Motor neuron (in vitro differentiated cells): ENCODE data around the gene PBRM1. TPM values are rescaled to one million over a fixed set of nuclear protein-coding genes. Genes with fewer than 3 reads are reported as not detected.

Experiments
- ATAC-seq, 8 experiments: fragments of 200-7000 bp; cut with Tn5 transposase; replicated peaks in 6 of 8; 2 replicates each; pipeline ENCODE4 v1.8.0; 2021; ENCODE audit warnings: mild to moderate bottlenecking in 8 of 8, moderate library complexity in 8 of 8
- H3K27ac ChIP-seq, 2 donors: fragments of 250-450 bp; sonication (Bioruptor Pico); 2 replicates each; pipeline ENCODE4 v1.9.0; 2021; ENCODE audit warnings: antibody characterized with exemption in 2 of 2, mild to moderate bottlenecking in 2 of 2, moderate library complexity in 1 of 2
- H3K4me1 ChIP-seq, 2 donors: fragments of 250-450 bp; sonication (Bioruptor Pico); replicated peaks in 1 of 2; 2 replicates each; pipeline ENCODE4 v1.6.1; 2021; ENCODE audit warnings: antibody characterized with exemption in 2 of 2, mild to moderate bottlenecking in 2 of 2, moderate library complexity in 1 of 2
- H3K4me3 ChIP-seq, 5 donors: fragments of 250-450 bp; sonication (Bioruptor Pico); 2 replicates each; pipeline ENCODE4 v1.9.0; 2021; ENCODE audit warnings: antibody characterized with exemption in 5 of 5, mild to moderate bottlenecking in 5 of 5, moderate library complexity in 4 of 5
- WGBS, 10 experiments: fragments of 450-650 bp; shearing (Covaris generic); methylation state at CpG; one replicate each; pipeline ENCODE4 v1.0.0; 2022; 5-methylcytosine and 5-hydroxymethylcytosine counted together
- in situ Hi-C, 9 experiments: fragments of 400-800 bp; cut with MboI; loops; one replicate each; pipeline ENCODE4 v1.15.0; 2021; ENCODE audit warnings: low sequenced_read_pairs in 9 of 9, low pct_unique_long_range_greater_than_20kb in 2 of 9; ENCODE audit not compliant: unreplicated experiment in 9 of 9
- total RNA-seq, 8 experiments: library from RNA; unstranded; fragments of 300-600 nt; gene quantifications; 2 replicates each; pipeline versions ENCODE4 v1.2.3 to v1.2.4, GENCODE V29; 2022

PBRM1 gene
- total RNA-seq, 8 experiments from 2014 or later, result 27.2 to 100 (median 66.9) TPM

DNA sequence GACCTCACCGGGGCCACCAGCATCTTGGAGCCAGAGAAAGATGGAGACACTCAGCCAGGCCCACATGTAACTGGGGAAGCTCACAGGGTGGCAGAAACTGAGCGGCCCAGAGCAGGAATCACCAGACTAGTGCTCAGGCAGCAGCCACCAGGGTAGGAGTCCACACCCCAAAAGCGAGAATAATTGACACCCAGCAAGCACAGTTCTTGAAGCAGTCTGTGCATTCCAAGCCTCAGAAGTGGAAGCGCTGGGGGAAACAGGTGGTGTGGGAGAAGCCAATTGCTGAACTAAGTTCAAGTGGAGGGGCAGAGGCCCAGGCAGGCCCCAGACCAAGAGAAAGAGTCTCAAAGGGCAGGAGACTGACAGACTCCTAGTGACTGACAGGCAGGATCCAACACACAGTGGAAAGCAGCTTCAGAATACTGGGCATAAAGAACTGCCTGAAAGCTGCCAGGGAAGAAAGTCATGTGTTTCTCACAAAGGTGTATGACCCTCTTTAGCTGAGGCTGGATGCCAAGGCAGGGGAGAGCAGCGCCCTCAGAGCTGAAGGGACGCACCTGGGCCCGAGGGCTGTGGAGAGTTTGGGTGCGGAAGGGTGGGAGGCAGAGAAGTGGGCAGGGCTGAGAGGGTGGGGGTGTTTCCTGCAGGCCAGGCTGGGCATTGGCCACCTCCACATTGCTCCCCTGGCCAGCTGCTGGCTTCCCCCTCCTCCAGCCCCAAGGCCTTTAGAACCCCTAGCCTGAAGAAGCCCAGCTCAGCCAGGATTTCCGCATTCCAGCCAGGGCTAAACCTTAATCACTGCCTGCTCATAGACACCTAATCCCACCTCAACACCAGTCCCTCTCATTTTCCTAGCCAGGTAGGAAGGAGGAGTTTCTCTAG lies 159.8 kb downstream of the PBRM1 start:
- ATAC-seq, result peak in 2 of 8 experiments; percentile 31 to 41
- 80 to 100% (median 95%) methylated on average over 1 to 6 of the region's 9 CpGs; no CpG with 5 or more reads in 4 of the 10 experiments for WGBS, 10 experiments
- Histone ChIP-seq H3K4me3 (no peak overlapping the region), H3K4me1 (peaks cover 0 to under 1% of the 10 kb centered on the region in 2 donors), H3K27ac (no peak overlapping the region)
- in situ Hi-C loops, result no loop called here

DNA sequence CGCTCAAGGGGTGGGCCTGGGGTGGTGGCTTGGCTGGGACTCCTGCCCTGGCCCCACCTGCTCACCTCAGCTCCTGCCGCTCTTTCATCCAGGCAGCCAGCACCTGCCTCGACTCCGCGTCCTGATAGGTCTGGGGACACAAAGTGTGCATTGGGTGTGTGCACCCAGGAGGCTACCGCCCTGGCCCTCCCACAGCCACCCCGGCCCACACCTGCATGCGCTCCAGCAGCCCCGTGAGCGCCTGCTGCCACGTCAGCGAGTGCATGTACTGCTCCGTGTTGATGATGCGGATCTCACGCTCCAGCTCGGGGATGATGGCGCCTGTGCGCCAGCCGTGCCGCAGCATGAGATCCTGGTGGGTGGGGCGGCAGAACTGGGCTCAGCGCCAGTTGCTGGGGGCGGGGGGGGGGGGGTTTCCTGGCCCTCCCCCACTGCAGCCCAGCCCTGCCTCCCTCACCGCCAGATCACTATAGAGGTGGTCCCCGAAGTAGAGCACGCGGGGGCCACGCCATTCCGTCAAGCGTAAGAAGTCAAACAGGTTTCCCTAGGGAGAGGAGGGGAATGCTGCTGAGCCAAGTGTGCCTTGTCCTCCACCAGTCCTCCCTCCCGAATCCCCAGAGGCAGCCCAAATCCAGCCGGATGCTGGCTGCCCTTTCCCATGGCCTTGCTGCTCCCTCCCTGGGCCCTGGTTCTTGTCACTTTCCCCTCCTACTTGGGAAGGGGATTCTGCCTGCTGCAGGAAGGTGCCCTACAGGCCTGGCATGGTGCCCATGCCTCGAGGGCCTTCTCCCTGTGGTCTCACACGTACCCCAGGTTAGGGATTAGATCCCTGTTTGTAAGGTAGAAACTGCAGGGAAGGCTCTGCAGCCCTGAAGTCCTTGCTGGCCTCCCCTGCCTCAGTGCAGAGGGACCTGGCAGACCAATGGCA lies 160.7 kb downstream of the PBRM1 start:
- peak in 1 of 8 experiments; percentile 13 for ATAC-seq
- 60 to 100% (median 80%) methylated on average over 1 to 3 of the region's 34 CpGs; no CpG with 5 or more reads in 5 of the 10 experiments for WGBS, 10 experiments
- in situ Hi-C loops, result no loop called here

DNA sequence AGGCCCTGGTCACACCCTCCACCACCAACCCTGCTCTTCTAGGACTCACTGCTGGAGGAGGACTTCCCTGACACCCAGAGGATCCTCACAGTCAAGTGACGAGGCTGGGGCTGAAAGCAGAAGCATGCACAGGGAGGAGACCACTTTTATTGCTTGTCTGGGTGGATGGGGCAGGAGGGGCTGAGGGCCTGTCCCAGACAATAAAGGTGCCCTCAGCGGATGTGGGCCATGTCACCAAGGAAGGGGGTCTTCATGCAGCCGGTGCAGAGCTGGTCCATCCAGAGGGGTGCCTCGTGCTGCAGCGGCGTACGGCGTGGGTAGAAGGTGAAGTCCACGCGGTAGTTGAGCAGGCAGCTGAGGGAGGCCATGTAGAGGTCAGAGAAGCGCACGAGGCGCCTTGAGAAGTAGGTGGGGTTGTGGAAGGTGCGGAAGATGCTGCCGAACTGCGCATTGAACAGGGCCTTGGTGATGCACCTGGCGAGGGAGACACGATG lies 161.4 kb downstream of the PBRM1 start:
- peak in 2 of 8 experiments; percentile 2 to 4 for ATAC-seq
- no peaks in the 10 kb centered on the region for H3K4me1 ChIP-seq
- in situ Hi-C loops, result no loop called here
- WGBS, 10 experiments, result 88 to 100% (median 96%) methylated on average over 3 to 11 of the region's 18 CpGs; no CpG with 5 or more reads in 5 of the 10 experiments
- no peak overlapping the region for H3K27ac ChIP-seq
- no peak overlapping the region for H3K4me3 ChIP-seq

More for the DNA sequence above, 160.7 kb downstream of the PBRM1 start:
- Histone ChIP-seq H3K4me3 (no peak overlapping the region), H3K4me1 (no peaks in the 10 kb centered on the region), H3K27ac (no peak overlapping the region)

DNA sequence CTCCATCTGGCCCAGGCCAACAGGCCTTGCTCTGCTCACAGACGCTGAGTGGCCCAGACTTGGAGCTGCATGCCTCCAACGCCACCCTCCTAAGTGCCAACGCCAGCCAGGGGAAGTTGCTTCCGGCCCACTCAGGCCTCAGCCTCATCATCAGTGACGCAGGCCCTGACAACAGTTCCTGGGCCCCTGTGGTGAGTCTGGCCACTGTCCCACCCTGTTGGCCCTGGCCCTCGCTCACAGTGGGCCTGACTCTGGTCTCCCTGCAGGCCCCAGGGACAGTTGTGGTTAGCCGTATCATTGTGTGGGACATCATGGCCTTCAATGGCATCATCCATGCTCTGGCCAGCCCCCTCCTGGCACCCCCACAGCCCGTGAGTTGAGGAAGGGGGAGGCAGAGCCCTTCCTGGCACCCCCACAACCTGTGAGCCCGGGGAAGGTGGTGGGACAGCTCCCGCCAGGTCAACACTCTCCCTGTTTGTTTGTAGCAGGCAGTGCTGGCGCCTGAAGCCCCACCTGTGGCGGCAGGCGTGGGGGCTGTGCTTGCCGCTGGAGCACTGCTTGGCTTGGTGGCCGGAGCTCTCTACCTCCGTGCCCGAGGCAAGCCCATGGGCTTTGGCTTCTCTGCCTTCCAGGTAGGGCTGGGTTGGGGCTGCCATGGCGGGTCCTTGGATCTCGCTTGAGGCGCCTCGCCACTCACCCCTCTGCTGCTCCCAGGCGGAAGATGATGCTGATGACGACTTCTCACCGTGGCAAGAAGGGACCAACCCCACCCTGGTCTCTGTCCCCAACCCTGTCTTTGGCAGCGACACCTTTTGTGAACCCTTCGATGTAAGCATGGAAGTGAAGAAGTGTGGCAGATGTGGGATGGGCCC lies 162.1 kb downstream of the PBRM1 start:
- Histone ChIP-seq H3K4me3 (no peak overlapping the region), H3K27ac (no peak overlapping the region), H3K4me1 (no peaks in the 10 kb centered on the region)
- 67 to 100% (median 87%) methylated on average over 2 to 9 of the region's 26 CpGs; no CpG with 5 or more reads in 5 of the 10 experiments for WGBS, 10 experiments
- in situ Hi-C loops, result no loop called here
- ATAC-seq, result no peak

DNA sequence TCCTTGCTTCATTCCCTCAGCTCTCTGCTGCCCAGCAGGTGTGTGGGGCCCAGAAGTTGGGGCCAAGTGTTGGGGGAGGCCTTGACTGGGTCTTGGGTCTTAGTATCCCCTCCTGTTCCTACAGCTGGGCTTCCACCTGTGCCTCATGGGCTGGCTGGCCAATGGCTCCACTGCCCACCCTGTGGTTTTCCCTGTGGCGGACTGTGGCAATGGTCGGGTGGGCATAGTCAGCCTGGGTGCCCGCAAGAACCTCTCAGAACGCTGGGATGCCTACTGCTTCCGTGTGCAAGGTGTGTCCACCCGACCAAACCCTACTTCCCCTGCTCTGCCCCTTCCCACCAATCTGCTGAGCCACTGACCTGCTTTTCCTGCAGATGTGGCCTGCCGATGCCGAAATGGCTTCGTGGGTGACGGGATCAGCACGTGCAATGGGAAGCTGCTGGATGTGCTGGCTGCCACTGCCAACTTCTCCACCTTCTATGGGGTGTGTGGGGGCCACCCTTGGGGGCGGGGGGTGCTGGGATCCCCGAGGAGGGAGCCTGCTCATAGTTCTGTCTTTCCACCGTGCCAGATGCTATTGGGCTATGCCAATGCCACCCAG lies 163.0 kb downstream of the PBRM1 start:
- Histone ChIP-seq H3K4me1 (peaks cover 0 to 2% of the 10 kb centered on the region in 2 donors), H3K4me3 (no peak overlapping the region), H3K27ac (no peak overlapping the region)
- WGBS, 10 experiments, result 50 to 100% (median 95%) methylated on average over 1 to 10 of the region's 14 CpGs; no CpG with 5 or more reads in 5 of the 10 experiments
- in situ Hi-C loops, result no loop called here
- ATAC-seq, result no peak

DNA sequence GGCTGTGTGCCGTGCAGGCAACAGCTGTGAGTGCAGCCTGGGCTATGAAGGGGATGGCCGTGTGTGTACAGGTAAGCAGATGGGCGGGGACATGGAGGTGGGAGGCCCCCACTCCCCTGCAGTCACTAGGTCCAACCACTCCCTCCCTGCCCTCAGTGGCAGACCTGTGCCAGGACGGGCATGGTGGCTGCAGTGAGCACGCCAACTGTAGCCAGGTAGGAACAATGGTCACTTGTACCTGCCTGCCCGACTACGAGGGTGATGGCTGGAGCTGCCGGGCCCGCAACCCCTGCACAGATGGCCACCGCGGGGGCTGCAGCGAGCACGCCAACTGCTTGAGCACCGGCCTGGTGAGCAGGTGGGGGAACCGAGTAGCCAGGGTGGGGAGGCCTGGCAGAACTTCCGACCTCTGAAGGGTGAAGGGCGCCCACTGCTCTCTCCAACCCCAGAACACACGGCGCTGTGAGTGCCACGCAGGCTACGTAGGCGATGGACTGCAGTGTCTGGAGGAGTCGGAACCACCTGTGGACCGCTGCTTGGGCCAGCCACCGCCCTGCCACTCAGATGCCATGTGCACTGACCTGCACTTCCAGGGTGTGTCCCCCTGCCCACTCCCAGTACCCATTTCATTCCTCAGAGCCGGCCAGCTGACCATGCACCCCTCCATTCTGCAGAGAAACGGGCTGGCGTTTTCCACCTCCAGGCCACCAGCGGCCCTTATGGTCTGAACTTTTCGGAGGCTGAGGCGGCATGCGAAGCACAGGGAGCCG lies 163.6 kb downstream of the PBRM1 start:
- H3K4me3 ChIP-seq, result no peak overlapping the region
- 88 to 100% (median 90%) methylated on average over 3 to 10 of the region's 33 CpGs; no CpG with 5 or more reads in 6 of the 10 experiments for WGBS, 10 experiments
- no peak overlapping the region for H3K27ac ChIP-seq
- in situ Hi-C loops, result no loop called here
- H3K4me1 ChIP-seq, result peaks cover 0 to 2% of the 10 kb centered on the region in 2 donors
- no peak for ATAC-seq

DNA sequence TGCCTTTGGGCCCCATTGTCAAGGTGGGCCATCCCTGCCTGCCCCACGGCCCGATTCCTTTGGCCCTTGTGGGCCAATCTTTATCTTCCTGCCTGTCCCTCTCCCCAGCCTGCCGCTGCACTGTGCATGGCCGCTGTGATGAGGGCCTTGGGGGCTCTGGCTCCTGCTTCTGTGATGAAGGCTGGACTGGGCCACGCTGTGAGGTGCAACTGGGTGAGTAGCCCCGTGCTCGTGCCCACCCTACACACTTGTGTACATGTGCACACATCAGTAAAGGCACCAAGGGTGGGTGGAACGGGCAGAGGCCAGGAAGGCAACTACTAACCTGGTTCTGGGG lies 164.3 kb downstream of the PBRM1 start:
- no peak for ATAC-seq
- Histone ChIP-seq H3K27ac (no peak overlapping the region), H3K4me3 (no peak overlapping the region), H3K4me1 (peaks cover 0 to 2% of the 10 kb centered on the region in 2 donors)
- 67 to 92% (median 80%) methylated on average over 1 to 3 of the region's 8 CpGs; no CpG with 5 or more reads in 5 of the 10 experiments for WGBS, 10 experiments
- in situ Hi-C loops, result no loop called here

DNA sequence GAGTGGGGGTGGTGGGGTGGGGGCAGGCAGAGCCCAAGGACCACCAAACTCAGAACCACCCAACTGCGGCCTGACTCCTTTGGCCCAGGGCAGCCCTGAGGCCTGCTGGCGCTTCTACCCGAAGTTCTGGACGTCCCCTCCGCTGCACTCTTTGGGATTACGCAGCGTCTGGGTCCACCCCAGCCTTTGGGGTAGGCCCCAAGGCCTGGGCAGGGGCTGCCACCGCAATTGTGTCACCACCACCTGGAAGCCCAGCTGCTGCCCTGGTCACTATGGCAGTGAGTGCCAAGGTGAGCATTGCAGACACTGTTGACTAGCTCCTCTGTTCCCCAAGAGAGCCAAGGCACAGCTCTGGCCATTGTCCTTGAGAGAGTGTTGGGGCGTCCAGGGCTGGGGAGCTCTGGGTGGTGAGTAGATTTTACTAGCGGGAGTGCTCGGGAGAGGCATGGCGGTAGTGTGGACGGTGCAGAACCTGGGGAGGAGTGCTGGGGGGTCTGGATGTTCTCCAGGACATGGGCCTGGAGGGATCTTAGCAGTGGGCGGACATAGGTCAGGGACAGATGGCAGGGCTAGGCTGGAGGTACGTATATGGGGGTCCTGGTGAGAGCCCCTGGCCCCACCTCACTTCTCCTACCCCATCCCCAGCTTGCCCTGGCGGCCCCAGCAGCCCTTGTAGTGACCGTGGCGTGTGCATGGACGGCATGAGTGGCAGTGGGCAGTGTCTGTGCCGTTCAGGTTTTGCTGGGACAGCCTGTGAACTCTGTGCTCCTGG lies 164.8 kb downstream of the PBRM1 start:
- WGBS, 10 experiments, result 87 to 96% methylated on average over 4 to 5 of the region's 20 CpGs; no CpG with 5 or more reads in 8 of the 10 experiments
- in situ Hi-C loops, result no loop called here
- ATAC-seq, result no peak
- no peak overlapping the region for H3K27ac ChIP-seq
- H3K4me3 ChIP-seq, result no peak overlapping the region
- peaks cover 0 to 2% of the 10 kb centered on the region in 2 donors for H3K4me1 ChIP-seq

DNA sequence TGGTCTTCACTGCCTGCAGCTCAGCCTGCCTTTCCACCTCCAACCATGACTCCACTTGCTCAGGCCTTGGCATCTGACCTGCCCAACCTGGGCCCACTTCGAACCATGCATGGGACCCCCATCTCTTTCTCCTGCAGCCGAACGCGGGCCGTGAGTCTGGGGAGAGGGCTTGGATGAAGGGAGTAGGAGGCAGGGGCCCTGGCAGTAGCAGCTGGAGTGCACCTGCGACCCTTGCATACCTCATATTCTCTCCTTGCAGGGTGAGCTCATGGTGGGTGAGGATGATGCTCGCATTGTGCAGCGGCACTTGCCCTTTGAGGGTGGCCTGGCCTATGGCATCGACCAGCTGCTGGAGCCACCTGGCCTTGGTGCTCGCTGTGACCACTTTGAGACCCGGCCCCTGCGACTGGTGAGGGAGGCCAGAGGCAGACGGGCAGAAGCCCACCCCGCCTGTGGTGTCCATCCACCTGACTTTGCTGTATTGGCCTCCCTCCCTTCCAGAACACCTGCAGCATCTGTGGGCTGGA lies 165.5 kb downstream of the PBRM1 start:
- Histone ChIP-seq H3K27ac (no peak overlapping the region), H3K4me1 (peaks cover 0 to 4% of the 10 kb centered on the region in 2 donors), H3K4me3 (no peak overlapping the region)
- WGBS, 10 experiments, result 70 to 93% methylated on average over 2 to 3 of the region's 14 CpGs; no CpG with 5 or more reads in 8 of the 10 experiments
- in situ Hi-C loops, result no loop called here
- no peak for ATAC-seq

DNA sequence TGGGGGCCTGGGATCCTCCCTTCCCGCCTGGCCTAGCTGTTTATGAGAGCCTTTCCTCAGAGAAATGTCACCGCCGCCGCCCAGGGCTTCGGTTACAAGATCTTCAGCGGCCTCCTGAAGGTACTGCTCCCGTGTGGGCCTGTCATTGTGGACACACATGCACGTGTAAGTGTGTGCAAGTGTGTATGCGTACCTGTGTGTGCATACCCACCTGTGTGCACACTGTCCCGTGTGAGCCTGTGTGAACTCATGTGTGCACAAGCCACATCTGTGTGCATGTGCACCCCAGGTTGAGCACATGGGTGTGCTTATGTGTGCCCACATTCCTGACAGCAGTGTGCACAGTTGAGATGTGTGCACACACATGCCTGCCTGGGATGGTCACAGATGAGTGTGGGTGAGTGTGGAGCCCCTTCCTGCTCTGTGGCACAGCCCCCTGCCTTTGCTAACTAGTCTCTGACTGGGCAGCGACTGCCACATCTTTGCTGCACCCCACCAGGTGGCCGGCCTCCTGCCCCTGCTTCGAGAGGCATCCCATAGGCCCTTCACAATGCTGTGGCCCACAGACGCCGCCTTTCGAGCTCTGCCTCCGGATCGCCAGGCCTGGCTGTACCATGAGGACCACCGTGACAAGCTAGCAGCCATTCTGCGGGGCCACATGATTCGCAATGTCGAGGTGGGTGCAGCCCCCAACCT lies 166.1 kb downstream of the PBRM1 start:
- Histone ChIP-seq H3K4me3 (no peak overlapping the region), H3K4me1 (peaks cover 0 to 10% of the 10 kb centered on the region in 2 donors), H3K27ac (no peak overlapping the region)
- WGBS, 10 experiments, result 84 to 95% (median 88%) methylated on average over 3 to 16 of the region's 22 CpGs; no CpG with 5 or more reads in 5 of the 10 experiments
- peak in 1 of 8 experiments; percentile 7 for ATAC-seq
- in situ Hi-C loops, result no loop called here
